Measurements from ENCODE around the gene GLIPR2.
"Not testable (repeated sequence)": the region's sequence is repeated elsewhere in the genome, so short reads cannot be mapped to it uniquely, and the experiment has no call there.

The GLIPR2 gene

DNA sequence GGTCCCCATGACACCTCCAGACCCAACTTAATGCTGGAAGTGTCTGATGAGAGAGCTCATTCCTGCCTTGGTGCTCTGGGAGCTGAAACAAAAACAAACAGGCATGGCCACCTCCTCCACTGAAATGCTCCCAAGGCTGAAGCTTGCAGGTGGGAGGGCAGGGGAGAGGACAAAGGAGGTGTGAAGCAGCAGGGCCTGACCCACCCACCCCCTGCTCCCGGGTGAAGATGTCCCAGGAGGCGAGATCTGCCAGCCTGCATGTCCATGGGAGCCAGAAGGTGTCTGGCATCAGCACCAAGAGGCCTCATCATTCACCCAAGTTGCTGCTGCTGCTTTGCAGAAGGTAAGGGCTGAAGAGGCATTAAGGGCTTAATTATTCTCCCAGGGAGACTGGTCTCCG, 28.5 kb downstream of the GLIPR2 start:
- no peak for DNase-seq

DNA sequence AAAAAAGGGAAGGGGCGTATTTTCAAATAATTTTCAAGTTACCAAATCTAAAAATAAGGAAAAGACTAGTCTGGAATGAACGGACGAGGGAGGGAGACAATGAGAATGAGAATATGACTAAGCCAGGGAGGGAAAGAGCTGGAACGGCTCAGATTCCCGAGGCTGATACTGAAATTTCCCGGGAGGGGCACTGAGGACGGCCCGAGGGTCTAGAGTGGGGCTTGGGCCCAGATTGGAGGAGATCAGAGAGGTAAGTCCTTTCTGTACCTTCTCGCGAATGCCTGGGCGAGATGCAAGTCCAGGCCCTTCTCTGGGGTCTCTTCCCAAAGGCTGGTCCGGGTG, 29.3 kb downstream of the GLIPR2 start:
- DNase-seq, result no peak

DNA sequence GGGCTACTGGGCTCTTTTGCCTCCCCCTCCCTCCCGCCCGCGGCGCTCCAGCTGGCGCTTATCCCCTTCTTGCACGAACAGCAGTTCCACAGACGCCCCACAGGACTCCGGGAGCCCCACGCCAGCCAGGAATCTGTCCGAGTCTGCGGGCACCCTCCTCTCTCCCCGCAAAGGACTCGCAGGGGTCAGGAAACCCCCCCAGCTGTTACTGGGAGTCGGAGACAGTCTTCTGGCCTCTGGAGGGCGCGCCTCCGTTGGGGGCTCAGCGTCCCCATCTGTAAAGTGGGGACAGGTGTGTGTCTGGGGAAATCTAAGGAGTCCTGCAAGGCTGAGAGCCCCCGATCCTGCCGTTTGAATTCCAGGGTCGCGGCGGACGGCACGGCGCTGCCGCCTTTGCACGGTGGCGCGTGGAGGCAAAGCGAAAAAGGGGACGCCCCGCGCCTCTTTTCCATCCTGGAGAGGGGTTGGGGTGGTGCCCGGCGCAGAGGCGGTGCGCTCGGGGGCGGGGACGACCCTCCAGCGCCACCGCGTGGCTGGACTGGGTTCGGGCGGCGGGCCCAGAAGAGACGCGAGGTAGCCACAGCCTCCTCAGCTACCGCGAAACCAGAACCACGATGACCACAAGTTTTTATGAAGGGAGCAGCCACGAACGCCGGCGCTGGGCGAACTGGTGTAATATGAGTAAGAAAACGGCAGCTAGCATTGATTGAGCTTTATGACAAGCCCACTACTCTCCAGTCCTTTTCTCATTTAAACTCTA, 29.8 kb downstream of the GLIPR2 start:
- DNase-seq, result peak; percentile 70

DNA sequence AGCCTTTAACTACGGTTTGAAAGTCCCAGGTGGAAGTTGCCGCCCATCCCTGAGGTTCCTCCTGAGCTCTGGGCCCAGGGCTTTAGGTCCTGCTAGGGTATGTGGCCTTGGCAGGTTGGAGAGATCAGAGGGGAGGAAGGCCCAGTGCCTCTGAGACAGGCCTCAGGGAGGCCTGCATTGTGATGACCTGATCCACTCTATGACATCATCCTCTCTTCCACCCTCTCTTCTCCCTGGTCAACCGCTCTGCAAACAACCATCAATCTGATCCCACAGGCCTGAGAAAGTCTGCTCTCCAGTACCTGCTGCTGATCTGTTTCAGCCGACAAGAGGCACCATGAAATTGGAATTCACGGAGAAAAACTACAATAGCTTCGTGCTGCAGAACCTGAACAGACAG, 32.6 kb downstream of the GLIPR2 start, which contains the start of gene CCIN:
CCIN (plus strand) TSS at position 223 of the 400 bp plus-strand sequence; CDS start at position 338, 115 bp downstream.
- DNase-seq, result no peak

DNA sequence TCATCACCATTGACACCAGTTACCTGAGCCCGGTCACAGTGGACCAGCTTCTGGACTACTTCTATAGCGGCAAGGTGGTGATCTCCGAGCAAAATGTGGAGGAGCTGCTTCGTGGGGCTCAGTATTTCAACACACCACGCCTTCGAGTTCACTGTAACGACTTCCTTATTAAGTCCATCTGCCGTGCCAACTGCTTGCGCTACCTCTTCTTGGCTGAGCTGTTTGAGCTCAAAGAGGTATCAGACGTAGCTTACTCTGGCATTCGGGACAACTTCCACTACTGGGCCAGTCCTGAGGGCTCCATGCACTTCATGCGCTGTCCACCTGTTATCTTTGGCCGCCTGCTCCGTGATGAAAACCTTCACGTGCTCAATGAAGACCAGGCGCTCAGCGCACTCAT, 33.2 kb downstream of the GLIPR2 start:
- no peak for DNase-seq

DNA sequence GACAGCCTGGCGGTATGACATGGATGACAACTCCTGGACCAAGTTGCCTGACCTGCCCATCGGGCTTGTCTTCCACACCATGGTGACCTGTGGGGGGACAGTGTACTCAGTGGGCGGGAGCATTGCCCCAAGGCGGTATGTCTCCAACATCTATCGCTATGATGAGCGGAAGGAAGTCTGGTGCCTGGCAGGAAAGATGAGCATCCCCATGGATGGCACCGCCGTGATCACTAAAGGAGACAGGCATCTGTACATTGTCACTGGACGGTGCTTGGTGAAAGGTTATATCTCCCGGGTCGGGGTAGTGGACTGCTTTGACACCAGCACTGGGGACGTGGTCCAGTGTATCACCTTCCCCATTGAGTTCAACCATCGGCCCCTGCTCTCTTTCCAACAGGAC, 34.0 kb downstream of the GLIPR2 start:
- no peak for DNase-seq

DNA sequence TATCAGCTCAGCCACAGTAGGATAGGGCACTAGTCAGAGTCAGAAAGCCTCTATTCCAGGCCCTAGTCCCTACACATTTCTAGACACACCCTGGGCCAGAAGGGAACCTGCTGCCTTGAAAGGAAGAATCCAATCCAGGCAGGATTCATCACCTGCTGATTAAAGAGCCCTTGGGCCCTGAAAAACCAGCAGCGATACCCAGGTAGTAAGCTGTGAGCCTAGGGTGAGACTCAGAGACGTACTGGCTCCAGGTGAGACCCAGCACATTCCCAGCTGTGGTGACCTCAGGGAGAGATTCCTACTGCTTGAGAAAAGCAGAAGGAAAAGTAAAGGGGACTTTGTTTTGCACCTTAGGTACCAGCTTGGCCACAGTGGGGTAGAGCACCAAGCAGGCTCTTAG, 37.3 kb downstream of the GLIPR2 start:
- DNase-seq, result no peak

DNA sequence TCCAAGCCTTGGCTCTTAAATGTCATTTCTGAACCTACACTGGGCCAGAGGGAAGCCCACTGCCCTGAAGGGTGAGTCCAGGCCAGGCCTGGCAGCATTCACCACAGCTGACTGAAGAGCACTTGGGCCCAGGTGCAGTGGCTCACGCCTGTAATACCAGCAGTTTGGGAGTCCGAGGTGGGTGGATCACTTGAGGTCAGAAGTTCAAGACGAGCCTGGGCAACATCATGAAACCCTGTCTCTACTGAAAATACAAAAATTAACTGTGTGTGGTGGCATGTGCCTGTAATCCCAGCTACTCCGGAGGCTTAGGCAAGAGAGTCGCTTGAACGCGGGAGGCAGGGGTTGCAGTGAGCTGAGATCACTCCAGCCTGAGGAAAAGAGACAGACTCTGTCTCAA, 37.7 kb downstream of the GLIPR2 start:
- no peak for DNase-seq

DNA sequence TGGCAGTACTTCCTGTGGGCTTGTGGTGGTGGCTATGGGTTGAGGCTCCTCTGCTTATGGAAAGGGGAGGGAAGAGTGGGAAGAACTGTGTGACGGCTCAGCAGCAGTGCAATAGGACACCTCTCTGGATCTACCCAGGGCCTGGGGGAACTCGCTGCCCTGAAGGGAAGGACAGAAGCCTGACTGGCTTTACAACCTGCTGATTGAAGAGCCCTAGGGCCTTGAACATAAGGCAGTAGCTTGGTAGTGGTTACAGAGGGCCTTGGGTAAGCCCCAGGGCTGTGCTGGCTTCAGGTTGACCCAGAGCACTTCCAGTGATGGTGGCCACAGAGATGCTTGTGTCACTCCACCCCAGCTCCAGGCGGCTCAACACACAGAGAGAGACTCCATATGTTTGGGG, 38.2 kb downstream of the GLIPR2 start:
- DNase-seq, result no peak

DNA sequence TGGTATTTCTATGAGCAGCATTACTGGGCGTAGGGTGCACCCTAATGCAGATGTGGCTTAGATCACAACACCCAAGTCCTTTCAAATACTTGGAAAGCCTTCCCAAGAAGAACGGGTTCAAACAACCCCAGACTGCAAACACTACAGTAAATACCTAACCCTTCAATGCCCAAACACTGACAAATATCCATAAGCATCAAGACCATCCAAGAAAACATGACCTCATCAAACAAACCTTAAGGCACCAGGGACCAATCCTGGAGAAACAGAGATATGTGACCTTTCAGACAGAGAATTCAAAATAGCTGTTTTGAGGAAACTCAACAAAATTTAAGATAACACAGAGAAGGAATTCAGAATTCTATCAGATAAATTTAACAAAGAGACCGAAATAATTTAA, 38.7 kb downstream of the GLIPR2 start:
- not testable (repeated sequence) for DNase-seq

DNA sequence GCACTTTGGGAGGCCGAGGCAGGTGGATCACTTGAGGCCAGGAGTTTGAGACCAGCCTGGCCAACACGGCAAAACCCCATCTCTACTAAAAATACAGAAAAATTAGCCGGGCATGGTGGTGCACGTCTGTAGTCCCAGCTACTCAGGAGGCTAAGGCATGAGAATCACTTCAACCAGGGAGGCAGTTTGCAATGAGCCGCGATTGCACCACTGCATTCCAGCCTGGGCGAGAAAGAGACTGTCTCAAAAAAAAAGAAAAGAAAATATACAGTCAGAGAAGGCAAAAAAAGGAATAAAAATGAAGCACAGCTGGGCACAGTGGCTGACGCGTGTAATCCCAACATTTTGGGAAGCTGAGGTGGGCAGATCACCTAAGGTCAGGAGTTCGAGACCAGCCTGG, 40.0 kb downstream of the GLIPR2 start:
- DNase-seq, result not testable (repeated sequence)

DNA sequence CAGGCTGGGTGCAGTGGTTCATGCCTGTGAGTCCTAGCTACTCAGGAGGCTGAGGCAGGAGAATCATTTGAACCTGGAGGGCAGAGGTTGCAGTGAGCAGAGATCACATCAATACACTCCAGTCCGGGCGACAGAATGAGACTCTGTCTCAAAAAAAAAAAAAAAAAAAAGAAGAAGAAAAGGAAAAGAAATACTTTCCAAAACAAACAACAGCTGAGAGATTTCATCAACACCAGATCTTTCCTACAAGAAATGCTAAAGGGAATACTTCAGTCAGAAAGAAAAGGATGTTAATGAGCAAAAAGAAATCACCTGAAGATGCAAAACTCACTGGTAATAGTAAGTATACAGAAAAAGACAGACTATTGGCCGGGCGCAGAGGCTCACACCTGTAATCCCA, 41.0 kb downstream of the GLIPR2 start:
- DNase-seq, result no peak

DNA sequence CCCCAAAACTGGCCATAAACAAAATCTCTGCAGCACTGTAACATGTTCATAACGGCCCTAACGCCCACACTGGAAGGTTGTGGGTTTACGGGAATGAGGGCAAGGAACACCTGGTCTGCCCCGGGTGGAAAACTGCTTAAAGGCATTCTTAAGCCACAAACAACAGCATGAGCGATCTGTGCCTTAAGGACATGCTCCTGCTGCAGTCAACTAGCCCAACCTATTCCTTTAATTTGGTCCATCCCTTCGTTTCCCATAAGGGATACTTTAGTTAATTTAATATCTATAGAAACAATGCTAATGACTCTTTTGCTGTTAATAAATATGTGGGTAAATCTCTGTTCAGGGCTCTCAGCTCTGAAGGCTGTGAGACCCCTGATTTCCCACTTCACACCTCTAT, 43.7 kb downstream of the GLIPR2 start:
- DNase-seq, result not testable (repeated sequence)

DNA sequence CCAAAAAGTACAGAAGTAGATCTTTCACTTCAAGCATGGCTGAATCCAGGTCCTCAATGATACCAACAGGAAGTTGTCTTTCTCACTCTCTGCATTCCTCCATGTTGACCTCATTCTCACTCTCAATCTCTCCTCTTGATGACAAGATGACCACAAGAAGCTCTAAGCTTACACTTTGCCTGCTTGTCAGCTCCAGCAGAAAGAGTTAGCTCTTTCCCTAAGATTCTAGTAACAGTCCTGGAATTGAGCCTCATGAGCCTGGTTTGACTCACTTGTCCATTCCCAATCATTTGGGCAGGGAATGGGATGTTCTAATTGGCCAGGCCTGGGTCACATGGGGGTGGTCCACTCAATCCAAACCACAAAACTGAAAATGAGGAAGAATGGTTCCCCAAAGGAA, 50.9 kb downstream of the GLIPR2 start:
- DNase-seq, result no peak

DNA sequence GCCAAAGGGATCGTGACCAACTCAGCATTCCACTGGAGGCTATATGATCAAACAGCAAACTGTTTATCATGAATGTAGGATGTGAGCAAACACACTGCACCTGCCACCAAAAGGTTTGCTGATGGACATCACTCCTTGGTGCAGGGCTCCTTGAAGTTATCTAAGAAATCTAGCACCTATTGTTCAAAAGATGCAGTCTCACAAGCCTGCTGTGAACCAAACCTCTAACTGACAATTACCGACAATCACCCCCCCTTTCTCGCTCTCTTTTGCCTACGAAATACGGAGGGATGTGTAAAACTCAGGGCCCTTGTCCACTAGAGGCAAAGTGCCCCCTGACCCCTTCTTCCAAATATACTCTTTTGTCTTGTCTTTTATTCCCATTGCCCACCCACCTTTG, 51.7 kb downstream of the GLIPR2 start:
- DNase-seq, result no peak

DNA sequence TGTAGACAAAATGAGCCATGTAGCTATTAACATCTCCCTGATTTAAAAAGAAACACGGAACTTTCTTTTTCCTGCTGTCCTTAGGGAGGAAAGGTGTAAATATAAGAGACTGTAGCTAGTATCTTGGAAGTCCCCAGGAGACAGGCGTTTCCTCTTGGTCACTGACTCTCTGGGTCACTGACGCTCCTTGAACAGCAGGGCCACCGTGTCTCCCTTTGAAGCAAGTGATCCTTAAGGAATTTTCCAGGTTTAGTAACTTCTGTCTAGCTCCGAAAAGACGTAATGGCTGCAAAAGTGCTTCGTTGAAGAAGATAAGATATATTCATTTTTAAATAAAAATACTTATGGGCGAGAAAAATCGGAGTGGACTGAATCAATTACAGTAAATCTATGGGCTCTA, 53.4 kb downstream of the GLIPR2 start:
- no peak for DNase-seq

DNA sequence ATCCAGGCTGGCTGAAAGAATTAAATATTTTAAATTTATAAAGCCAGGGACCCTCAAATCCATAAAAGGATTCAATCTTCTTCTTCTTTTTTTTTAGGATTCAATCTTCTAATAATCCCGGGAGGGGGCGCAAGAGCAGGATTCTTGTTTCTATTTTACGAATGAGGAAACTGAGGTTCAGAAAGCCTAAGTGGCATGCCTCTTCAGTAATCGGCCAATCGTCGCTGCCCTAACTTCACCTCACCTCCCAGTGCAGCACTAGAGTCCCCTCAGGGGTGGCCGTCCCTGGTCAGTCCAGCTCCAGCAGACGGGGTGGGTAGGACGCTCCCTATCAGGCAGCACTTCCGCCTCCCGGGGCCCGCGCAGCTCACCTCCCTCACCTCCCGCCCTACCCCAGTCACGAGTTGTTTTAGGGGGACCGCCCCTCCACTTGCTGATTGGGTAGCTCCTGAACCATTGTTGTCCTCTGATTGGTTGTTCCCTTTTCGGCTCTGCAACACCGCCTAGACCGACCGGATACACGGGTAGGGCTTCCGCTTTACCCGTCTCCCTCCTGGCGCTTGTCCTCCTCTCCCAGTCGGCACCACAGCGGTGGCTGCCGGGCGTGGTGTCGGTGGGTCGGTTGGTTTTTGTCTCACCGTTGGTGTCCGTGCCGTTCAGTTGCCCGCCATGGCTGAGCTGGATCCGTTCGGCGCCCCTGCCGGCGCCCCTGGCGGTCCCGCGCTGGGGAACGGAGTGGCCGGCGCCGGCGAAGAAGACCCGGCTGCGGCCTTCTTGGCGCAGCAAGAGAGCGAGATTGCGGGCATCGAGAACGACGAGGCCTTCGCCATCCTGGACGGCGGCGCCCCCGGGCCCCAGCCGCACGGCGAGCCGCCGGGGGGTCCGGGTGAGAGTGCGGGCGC, 54.1 kb downstream of the GLIPR2 start, which contains the start of gene CLTA:
CLTA (plus strand) TSS at position 534 of the 902 bp plus-strand sequence; CDS start at position 670, 136 bp downstream.
- DNase-seq, result peak; percentile 90

DNA sequence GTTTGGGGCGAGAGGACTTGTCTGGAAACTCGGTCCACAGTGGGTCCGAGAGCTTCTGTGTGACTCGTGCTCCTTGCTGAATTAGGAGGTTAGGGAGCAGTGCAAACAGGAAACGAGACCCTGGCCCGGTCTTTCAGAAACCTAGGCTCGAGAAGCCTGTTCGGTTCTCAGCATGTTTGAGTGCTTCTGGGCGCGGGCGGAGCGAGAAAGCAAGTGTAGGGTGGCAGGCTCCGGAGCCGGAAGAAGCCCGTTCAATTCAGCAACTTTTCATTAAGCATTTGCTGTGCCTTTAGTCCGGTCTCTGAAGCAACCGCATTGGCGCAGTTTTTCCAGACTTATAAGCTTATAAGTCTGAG, 54.7 kb downstream of the GLIPR2 start:
- DNase-seq, result no peak

DNA sequence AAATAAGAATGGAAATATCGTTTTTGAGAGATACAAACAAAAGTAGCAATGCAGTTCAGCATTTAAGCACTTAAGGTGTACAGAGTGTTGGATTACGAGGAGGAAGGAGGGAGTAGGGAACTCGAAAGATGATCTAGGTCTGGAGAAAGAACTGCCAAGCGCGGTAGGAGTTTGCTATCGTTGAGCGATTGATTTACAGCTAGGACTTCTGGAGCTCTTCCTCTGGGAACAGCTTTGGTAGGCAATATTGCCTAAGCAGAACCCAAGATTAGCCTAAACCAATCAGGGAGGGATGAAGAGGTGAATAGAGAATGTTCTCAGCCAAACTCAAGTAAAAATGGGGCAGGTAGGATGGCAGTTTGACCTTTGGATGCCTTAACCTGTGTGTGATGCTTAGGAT, 55.2 kb downstream of the GLIPR2 start:
- no peak for DNase-seq

DNA sequence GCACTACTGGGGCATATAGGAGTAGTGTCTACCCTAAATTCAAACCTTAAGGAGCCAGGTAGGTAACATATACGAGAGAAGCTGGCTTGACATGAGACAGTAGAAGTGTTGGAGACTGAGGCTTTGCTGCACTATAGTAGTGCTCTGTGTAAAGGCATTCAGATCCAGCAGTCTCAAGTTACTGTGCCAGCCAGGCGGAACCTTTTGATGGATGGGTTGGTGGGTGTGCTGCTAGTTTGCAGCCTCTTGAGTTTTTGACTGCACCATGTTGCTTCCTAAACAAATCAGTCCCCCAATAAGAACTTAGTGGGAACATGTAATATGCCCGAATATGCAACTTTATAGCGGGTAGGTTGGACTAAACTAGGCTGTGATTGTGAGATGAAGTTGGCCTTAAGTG, 55.7 kb downstream of the GLIPR2 start:
- DNase-seq, result no peak

DNA sequence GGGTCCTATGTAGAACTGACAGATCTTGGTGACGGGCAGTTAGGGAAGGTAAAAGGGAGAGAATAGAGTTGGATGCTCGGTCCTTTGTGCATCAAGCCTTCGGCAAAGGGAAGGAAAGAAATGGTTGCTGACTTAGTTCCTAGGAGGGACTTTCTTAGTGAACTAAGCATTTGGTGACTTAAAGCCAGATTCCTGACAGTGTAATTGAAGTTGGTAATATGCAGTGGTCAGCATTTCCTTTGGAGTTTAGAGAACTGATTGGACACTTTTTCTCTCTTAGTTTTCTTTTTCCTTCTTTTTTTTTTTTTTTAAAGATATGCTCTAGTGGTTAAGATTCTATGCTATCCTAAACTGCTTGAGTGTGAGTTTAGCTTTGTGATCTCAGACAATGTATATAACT, 56.5 kb downstream of the GLIPR2 start:
- DNase-seq, result no peak

DNA sequence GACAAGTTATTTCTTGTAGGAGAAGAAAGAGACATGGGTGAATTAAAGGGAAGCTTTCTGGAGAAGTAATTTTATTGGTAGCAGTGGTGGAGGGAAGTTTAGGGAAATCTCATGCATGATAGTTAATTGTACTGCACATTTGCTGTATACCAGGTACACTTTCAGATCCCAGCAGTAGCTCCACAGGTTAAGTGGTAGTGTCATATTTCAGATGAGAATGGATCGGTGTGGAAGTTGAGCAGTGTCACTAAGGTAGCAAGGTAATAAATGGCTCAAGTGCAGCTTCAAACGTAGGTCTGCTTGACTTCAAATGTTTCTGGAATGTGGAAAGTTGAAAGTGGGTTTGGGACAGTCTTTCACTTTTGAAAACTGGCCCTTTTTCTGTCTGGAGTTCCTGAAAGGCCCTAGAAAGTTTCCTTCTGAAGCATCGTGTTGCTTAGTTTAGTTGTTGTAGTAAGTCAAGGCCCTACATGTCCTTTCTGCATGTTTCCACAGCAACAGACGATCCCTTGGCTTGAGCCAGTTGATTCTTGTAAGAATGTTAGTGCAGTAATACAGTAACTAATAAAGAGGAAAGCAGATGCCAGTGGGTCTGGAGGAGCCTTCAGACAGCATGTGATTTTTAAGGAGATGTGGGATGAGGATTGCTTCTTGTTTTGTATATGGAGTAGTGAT, 57.9 kb downstream of the GLIPR2 start:
- DNase-seq, result no peak

DNA sequence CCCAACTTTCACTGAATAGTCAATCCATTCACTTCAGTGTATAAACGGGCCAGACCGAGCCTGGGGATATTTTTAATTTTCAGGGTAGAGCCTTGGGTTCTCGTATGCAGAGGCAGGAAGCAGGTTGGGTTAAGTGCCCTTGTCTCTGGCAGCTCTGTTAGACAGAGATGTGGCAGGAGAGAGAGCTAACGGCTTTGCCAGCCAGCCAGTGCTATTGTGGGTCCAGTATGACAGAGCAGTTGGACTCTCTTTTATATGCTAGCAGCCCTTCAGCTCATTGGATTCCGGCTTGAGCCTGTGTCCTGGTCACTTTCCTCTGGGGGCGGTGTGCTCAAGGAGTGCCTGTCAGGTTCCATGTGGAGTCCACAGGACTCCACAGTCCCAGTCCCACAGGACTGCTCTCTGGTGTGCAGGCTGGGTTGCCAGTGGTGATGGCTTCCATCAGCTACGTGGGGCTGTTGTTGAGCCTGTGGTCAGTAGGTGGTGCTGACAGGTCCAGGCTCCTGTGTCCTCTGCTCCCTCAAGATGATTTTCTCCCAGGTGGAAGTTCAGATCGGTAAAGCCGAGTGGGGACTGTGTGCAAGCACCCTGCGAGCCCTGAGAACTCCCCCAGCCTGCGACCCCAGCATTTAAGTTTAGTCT, 68.5 kb downstream of the GLIPR2 start:
- no peak for DNase-seq

Data from T1000 (cell line).